RWPE1 (cell line): Measurements from ENCODE around the gene CCDC197.

Experiments used
- CTCF ChIA-PET: fragments of 350-600 bp; sonication (Branson Sonifier 250); formaldehyde crosslinking; extraction: SDS; loops from one replicate; lab custom pipeline; 2021; lab: Yijun Ruan, JAX
- POLR2A ChIA-PET: fragments of 400-600 bp; formaldehyde crosslinking; extraction: SDS; loops from one replicate; lab custom pipeline; 2020; ENCODE audit warnings: antibody characterized with exemption; ENCODE audit not compliant: low non-redundant PET; lab: Yijun Ruan, JAX
- DNase-seq: peaks from one replicate; pipeline ENCODE4 v3.0.0; 2012; ENCODE audit warnings: low spot score
- H3K27ac ChIP-seq: fragments of 450-650 bp; 2 replicates; pipeline ENCODE4 v1.5.1; 2017
- TF ChIP-seq, protein P1 (sequence below): fragments of 450-650 bp; conservative IDR thresholded peaks from 2 replicates; pipeline ENCODE4 v1.5.1; 2017; ENCODE audit warnings: low read depth, mild to moderate bottlenecking

CCDC197 gene

DNA sequence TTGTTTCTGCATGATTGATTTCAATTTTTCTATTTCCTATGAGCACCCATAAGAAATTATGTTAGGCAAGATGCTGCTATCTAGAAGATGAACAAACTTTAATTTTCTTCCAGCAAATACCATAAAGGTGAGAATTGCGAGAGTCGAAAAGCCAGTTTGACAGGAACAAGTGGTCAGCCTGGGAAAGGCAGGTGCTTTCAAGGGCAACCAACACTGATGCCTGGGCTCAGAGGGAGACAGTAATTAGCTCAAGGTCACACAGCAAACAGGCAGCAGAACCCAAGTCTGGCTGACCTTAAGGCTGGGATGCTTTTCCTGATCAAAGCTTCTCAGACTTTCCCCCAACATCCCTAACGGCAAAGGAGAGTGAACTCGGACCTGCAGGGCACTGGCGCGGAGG lies 22.2 kb downstream of the CCDC197 start:
- TF ChIP-seq, protein P1, sequence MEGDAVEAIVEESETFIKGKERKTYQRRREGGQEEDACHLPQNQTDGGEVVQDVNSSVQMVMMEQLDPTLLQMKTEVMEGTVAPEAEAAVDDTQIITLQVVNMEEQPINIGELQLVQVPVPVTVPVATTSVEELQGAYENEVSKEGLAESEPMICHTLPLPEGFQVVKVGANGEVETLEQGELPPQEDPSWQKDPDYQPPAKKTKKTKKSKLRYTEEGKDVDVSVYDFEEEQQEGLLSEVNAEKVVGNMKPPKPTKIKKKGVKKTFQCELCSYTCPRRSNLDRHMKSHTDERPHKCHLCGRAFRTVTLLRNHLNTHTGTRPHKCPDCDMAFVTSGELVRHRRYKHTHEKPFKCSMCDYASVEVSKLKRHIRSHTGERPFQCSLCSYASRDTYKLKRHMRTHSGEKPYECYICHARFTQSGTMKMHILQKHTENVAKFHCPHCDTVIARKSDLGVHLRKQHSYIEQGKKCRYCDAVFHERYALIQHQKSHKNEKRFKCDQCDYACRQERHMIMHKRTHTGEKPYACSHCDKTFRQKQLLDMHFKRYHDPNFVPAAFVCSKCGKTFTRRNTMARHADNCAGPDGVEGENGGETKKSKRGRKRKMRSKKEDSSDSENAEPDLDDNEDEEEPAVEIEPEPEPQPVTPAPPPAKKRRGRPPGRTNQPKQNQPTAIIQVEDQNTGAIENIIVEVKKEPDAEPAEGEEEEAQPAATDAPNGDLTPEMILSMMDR: no peak
- H3K27ac ChIP-seq: no peak overlapping the region
- no peak for DNase-seq
- CTCF ChIA-PET: interaction anchor here (0.6 to 0.8 kb wide), 2 partner anchors 263 to 1085 kb away, joined by 3 to 4 read pairs; no protein-coding TSS in a partner anchor
- POLR2A ChIA-PET: no interaction called here

GRCh38 chr14:94020267-94020666 lies 23.2 kb downstream of the CCDC197 start:
- POLR2A ChIA-PET: no interaction called here
- CTCF ChIA-PET: interaction anchor here (1.1 kb wide), 1 partner anchor 219 kb away, joined by 3 read pairs; no protein-coding TSS in a partner anchor
- TF ChIP-seq, protein P1: no peak
- DNase-seq: no peak
- no peak overlapping the region for H3K27ac ChIP-seq

- ChIA-PET POLR2A (interaction anchor here (0.6 kb wide), 1 partner anchor 92 kb away, joined by 3 read pairs; no protein-coding TSS in a partner anchor), CTCF (interaction anchor here (0.6 to 1.1 kb wide), 4 partner anchors 16 to 235 kb away, joined by 3 read pairs; no protein-coding TSS in a partner anchor)
- H3K27ac ChIP-seq: no peak overlapping the region
- TF ChIP-seq, protein P1: no peak
- DNase-seq: no peak
These were observed 23.9 kb downstream of the CCDC197 start for GRCh38 chr14:94021001-94021400.

- ChIA-PET CTCF (interaction anchor here (0.6 to 1.1 kb wide), 4 partner anchors 15 to 236 kb away, joined by 3 read pairs; no protein-coding TSS in a partner anchor), POLR2A (interaction anchor here (0.6 kb wide), 1 partner anchor 92 kb away, joined by 3 read pairs; no protein-coding TSS in a partner anchor)
- DNase-seq: no peak
- TF ChIP-seq, protein P1: no peak
- H3K27ac ChIP-seq: no peak overlapping the region
These were observed 24.5 kb downstream of the CCDC197 start for GRCh38 chr14:94021416-94022157.

DNA sequence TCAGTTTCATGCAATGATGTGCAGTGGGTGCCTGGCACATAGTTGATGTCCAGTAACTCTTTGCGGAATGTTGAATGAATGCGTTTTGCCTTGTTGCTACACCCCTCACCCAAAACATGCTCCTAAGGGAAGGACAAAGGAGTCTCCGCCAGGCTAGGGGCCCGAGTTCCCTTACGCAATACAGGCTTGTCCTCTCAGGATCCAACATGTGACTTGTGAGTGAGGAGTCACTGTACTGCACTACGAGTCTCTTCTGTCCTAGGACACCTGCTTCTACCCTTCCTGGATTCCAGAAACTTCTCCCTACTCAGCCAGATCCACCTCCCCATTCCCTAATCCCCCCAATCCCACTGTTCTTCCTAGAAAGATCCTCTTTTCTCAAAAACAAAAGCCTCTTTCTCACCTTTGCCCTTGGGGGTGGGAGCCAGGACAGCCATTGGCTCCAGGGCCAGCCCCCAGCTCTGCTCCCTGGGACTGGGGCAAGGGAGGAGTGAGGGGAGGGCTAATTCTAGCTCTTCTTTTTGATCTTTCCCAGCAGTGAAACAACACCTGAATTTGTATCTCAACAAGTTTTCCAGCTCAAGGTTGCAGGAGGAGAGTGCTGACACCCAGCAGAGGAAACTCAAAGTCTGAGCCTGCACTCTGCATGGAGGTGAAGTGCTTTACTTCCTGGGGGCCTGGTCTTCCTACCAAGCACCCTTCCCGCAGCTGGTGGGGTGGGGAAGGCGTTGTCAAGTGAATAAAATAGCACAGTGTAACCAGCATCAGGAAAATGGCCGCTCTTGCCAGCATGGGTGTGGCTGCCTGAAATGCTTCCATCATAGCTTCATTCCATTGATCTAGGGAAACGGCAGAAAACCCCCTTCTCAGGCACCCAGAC lies 25.7 kb downstream of the CCDC197 start:
- H3K27ac ChIP-seq: no peak overlapping the region
- CTCF ChIA-PET: interaction anchor here (0.7 kb wide), 1 partner anchor 18 kb away, joined by 3 read pairs; no protein-coding TSS in a partner anchor
- DNase-seq: no peak
- TF ChIP-seq, protein P1: no peak
- POLR2A ChIA-PET: no interaction called here

GRCh38 chr14:94024549-94024948 lies 27.4 kb downstream of the CCDC197 start:
- TF ChIP-seq, protein P1: no peak
- H3K27ac ChIP-seq: no peak overlapping the region
- POLR2A ChIA-PET: no interaction called here
- CTCF ChIA-PET: no interaction called here
- DNase-seq: no peak
